ENCODE measurements around the gene MOV10. TPM values are rescaled to one million over a fixed set of nuclear protein-coding genes. Genes with fewer than 3 reads are reported as not detected.

MOV10 gene
- total RNA-seq, 1 donor from 2014 or later = 74.9 TPM

DNA sequence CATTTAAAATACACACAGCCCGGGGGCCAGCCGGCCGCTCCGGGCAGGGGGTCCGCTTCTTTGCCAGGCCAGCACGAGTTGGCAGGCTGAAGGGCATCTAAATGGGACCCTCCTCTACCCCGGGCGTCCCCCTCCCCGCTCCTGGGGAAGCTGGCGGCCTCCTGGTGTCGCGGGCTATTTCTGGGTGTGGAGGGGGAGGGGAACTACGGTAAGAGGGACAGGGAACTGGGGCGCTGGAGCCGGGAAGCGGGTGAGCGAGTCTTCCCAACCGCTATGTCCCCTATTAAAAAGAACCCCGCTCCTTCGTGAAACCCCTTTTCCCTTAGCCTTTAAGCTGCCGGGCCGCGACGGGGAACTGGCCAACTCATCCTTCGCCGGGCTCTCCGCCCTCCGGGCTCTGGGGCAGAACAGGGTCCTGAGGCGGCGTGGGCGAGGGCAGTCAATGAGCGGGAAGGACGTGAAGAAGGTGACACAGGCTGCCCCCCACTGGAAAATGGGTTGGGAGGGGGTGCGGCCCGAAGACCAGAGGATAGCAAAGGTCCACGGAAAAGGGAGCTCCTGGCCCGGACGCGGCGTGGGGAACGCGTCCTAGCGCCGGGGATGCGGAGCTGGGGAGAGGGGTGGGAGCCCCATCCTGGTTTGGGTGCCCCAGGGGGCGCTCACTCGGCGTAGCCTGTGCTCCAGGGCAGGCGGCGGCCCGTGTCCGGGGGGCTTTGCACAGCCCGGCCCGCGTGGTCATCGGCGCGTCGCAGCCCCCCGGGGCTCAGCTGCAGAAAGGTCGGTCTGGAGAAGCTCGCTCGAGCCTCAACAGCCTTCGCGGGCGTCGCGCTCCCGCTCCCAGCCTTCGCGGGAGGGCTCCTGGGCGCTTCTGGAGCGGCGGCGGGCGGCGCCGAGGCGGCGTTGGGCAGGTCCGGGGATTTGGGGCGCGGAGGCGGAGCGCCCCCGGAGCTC is 40.1 kb downstream of the MOV10 start:
- no peak for TF ChIP-seq CTCF (conservative IDR thresholded peaks at IDR 0.05)
- Mint-ChIP-seq H3K27me3 (ENCODE audit: low read depth) (peaks cover 66% of the 10 kb centered on the region), H3K9me3 (no peaks in the 10 kb centered on the region), H3K4me1 (peaks cover 22% of the 10 kb centered on the region), H3K4me3 (peak overlapping the region; percentile 75), H3K27ac (ENCODE audit: unreplicated experiment) (no peak overlapping the region), H3K36me3 (ENCODE audit: low read depth) (no peaks in the 10 kb centered on the region)
- DNase-seq (ENCODE audit: low read depth, low spot score) = no peak

DNA sequence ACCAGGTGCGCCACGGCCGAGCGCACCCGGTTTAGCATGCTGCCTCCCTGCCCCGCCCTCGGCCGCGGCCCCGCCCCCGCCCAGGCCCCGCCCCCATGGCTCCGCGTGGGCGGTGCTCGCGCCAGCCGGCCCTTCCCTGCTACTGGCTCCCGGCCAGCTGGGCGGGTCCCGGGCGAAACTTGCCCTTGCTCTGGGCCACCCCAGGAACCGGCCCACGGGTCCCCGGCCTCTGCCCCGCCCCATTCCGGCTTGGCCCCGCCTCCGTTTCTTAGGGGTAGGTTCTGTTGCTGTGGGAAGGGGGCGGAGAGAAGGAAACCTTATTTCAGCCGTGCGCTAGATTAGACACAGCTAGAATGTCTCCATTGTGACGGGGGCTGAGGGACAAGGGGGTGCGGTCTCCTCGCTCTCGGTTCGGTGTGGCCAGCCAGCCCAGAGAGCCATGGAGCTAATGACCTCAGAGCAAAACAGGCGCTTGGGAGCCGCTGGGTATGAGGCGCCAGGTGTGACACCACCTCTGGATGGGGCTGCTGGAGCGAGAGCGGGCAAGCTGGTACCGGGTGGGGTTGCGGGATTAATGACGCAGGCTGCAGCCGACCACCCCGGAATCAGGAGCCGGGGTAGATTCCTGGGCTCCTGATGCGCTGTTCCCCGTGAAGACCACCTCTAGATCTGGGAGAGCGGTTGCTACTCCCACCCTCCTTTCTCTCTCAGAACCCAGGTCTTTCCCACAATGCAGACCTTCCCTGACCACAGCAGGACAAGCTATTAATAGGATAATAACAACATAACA is 41.0 kb downstream of the MOV10 start, which contains the start of gene PPM1J:
PPM1J (minus strand) TSS at position 69 of the 790 bp plus-strand sequence; CDS start at position 38, 31 bp downstream.
- peak; percentile 95 for DNase-seq (ENCODE audit: low read depth, low spot score)
- H3K9me3 Mint-ChIP-seq = no peaks in the 10 kb centered on the region
- H3K27ac Mint-ChIP-seq (ENCODE audit: unreplicated experiment) = no peak within 1 kb of the TSS
- H3K4me1 Mint-ChIP-seq = peaks cover 22% of the 10 kb centered on the region
- H3K36me3 Mint-ChIP-seq (ENCODE audit: low read depth) = no peaks in the 10 kb centered on the region
- H3K27me3 Mint-ChIP-seq (ENCODE audit: low read depth) = peaks cover 61% of the 10 kb centered on the region
- H3K4me3 Mint-ChIP-seq = peak within 1 kb of the TSS; percentile 92
- no peak for TF ChIP-seq CTCF (conservative IDR thresholded peaks at IDR 0.05)

GRCh38 chr1:112716133-112716720 is 41.8 kb downstream of the MOV10 start:
- peak; percentile 91 for DNase-seq (ENCODE audit: low read depth, low spot score)
- Mint-ChIP-seq H3K4me3 (peak overlapping the region; percentile 92), H3K9me3 (no peaks in the 10 kb centered on the region), H3K36me3 (ENCODE audit: low read depth) (no peaks in the 10 kb centered on the region), H3K4me1 (peaks cover 22% of the 10 kb centered on the region), H3K27me3 (ENCODE audit: low read depth) (peaks cover 55% of the 10 kb centered on the region), H3K27ac (ENCODE audit: unreplicated experiment) (no peak overlapping the region)
- TF ChIP-seq CTCF (conservative IDR thresholded peaks at IDR 0.05) = peak; percentile 98

GRCh38 chr1:112717263-112717873 is 42.9 kb downstream of the MOV10 start:
- Mint-ChIP-seq H3K36me3 (ENCODE audit: low read depth) (no peaks in the 10 kb centered on the region), H3K4me1 (peaks cover 31% of the 10 kb centered on the region), H3K9me3 (no peaks in the 10 kb centered on the region), H3K4me3 (peak overlapping the region; percentile 0), H3K27ac (ENCODE audit: unreplicated experiment) (no peak overlapping the region), H3K27me3 (ENCODE audit: low read depth) (peaks cover 45% of the 10 kb centered on the region)
- no peak for TF ChIP-seq CTCF (conservative IDR thresholded peaks at IDR 0.05)
- no peak for DNase-seq (ENCODE audit: low read depth, low spot score)

All from neural crest cell (in vitro differentiated cells).